HG03354 (cell line): ENCODE measurements around the gene C1orf94.

Experiments
- ATAC-seq: cut with Tn5 transposase; IDR thresholded peaks from one replicate; pipeline ENCODE4 v1.9.1; 2021; ENCODE audit warnings: mild to moderate bottlenecking; ENCODE audit not compliant: unreplicated experiment, poor library complexity, severe bottlenecking

The C1orf94 gene

GRCh38 chr1:34236089-34236488, 59.4 kb downstream of the C1orf94 start:
- ATAC-seq, result no peak

DNA sequence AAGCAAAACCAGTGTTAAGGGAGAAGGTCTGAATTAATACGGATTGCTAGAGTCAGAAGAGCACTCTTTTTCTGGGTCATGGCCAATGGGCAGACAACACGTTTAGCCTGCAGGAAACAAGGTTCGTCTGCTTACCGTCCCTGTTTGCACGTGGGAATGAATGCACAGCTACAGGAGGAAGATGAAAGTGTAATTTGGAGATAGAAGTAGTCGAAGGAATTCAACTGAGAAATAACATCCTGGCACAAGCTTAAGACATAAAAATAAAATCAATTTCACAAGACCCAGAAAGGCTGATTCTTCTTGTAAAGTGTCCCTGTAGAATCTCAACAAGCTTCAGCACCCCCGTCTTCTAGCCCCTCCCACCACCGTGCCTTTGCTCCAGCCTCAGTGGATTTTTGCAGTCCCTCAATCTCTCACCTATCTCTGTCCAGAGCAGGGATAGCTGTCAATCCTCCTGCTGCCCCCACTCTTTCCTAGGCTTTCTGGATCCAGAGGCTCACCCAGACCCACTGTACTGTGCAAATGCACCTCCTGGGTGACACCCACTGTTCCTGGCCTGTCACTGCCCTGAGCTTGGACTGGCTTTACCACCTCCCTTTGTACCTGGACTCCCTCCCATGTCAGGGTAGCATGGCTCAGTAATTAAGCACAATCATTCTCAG, 60.6 kb downstream of the C1orf94 start:
- ATAC-seq, result no peak

DNA sequence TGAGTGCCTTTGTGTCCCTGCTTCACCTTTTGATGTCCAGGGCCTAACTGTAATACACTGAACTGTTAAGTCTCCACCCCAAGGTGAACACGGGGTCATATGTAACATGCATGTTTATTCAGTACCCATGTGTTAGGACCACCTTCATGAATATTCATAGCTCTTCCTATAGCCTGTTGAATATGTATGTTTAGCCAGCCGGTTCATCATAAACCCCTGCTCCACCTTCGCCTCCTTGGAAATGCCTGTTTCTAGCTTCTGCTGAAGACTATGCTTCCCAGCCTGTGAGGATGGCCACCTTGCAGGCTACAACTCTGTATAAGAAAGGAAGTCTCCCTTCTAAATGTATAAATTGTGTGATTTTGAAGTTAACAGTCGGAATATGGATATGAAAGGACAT, 69.3 kb downstream of the C1orf94 start:
- no peak for ATAC-seq

DNA sequence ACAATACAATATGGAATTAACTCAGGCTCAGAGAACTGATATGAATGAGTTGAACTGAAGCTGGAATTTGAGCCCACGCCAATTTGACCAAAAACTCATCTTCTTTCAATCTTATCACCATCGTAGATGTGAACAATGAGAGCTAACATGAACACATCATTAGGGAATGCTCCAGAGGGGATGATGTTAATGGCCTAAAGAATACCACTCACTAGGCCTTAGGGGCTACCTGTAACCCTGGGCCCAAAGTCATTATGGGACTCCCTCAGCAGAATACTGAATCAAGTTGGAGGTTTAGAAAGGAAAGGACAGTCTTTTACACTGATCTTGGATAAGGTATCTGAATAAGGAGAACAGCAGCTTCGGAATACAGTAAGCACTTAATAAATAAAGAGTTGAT, 73.6 kb downstream of the C1orf94 start:
- no peak for ATAC-seq

DNA sequence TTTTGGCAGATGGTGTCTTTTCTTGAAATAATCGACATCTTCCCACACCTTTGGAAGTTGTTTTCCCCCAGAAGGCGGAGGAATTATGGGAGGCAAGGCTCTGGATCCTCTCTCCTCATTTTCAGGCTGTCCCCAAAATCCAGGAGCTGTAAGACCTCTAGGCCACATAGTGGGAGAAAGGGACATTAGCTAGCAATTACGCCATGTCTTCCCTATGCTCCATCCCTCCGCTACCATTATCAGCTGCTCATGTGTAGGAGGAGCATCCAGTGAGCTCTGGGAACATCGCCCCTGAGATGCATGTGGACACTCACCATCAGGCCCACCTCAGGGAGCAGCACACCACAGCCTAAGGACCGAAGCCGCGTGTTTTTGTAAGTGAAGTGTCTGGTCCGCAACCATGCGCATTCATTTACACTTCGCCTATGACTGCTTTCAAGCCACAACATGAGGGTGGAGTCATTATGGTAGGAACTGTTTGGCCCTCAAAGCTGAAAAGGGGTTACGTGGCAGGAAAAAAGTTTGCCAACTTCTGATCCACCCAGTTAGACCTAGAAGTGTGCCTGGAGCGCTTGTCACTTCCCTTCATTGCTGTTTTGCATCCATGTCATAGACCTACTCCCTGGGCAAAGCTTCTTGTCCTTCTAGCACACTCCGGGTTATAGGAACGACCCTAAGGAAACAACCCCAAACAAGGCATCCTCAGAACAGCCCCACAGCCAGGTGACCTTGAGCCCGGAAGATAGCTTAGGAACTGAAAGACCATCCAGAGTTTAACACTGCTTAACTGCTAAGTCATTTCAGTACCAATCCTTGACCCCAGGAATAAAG, 85.5 kb downstream of the C1orf94 start:
- no peak for ATAC-seq

DNA sequence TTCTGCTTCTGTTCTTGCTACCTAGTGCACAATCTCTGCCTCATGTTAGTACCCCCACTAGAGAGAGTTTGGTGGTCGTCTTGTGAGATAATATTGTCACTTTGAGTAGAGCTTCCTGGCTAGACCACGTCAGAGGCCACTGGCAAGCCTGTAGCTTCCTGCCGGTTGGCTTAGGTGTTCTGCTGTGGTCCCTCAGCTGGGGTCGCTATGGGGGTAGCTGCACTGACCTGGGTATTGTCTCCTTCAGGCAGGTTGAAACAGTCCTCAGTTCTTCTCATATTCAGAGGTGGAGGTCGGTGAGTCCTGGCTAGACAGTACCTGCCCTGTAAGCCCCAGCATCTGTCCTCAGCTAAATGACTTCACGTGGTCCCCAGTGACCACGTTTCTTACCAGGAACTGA, 86.2 kb downstream of the C1orf94 start:
- no peak for ATAC-seq

DNA sequence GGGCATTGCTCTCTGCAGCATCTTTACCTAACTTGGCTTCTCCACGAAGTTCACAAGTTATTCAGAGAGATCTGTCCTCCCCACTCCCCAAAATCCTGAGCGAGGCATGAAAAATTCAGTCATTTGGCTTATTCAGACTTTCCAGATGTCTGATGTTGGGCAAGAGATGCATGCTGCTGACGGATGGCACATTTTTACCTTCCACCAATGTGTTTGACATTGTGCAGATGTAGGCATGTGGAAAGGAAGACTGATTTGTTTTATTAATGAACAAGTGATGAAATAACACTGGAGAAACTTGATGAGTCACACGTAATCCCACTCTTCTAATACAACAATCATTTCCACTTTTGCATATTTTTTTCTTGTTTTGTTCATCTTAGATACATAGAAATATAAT, 86.7 kb downstream of the C1orf94 start:
- ATAC-seq, result no peak

DNA sequence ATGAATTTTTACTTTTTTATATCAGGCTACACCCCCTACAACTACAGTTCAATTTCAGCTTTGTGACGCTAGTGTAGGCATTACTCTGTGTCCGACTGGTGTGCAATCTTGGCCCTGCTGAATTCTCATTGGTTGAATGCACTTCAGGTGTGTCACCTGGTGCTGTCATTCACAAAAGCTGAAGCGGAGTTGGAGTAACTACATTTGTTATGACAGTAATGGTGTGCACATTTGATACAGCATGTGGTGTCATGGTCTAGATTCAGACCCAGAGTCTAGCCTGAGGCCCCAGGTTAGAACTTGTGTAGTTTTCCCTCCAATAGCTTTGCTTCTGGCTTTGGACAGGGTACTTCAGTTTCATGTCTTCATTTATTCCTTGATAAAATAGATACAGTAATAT, 88.7 kb downstream of the C1orf94 start:
- ATAC-seq, result no peak

DNA sequence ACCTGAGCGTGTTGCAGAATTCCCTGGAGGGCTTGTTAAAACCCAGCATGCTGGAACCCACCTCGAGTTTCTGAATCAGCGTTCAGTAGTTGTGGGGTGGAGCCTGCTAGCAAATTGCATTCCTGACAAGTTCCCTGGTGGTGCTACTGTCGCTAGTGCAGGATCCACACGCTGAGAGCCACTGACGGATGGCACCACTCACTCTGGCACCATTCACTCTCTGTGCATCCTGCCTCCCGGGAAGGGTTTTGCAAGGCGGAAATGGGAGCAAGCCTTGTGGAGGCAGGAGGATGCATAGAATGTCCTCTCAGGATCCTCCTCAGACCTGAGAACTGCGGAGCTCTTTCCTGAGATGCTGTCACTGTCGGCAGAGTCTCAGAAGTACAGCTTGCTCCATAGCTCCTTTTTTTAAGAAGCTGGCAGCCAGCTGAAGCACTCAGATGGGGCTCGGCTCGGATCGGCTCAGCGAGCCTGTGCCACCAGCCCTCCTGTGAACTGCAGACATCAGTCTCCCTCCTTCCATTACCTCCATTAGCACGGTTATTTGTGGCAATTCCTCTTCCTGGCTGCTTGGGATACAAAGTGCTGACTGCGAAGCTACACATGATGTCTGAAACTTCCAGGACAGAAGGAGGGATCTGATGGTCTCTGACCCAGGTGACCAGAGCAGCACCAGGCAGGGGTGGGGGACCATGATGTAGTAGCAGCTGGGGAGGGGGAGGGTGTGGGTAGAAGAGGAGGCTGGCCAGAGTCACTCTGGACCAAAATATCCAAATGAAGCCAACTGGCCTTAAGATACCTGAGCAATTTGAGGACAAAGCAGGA, 89.6 kb downstream of the C1orf94 start:
- no peak for ATAC-seq

DNA sequence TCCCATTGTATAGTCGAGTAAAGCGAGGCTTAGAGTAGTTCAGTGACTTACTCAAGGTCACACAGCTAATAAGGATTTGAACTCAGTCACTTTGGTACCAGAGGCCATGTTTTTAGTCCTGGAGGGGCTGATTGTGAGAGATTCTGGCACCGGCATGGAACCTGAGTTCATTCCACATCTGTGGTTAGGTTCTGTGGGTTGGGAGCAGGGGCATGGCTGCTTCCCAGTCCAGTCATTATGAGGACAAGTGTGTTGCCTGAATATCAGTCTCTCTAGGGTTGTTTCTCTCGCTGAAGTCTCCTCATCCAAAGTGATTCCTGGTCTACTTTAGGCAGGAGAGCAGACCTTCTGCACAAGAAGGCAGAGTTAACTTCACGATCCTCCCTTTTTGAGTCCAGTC, 90.6 kb downstream of the C1orf94 start:
- ATAC-seq, result no peak

DNA sequence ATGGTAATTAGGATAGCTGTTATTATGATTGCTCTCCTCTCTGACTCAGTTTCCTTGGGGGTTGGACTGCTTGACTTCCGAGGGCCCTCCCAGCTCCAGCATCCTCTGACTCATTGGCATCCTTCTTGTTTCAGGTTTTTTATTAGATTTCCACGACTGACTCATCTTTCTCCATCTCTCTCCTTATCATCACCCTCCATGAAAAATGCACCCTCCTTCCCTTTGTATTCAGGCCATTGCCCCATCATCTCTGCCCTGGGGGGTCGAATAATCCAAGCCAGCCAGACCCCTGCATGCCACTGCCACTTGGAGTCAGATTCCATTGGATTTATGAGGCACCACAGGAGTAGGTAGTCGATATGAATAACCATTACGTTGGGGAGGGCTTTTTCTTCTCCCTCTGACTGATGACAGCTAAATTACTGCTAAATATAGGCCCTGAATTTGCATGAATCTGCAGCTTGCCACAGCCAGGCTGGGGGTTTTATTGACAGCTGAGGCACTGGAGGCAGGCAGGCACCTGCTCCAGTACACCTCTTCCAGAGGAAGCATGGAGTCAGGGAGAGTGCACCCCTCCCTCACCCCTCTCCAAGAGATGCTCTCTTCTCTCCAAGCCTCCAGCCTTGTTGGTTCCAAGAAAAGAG, 91.7 kb downstream of the C1orf94 start:
- no peak for ATAC-seq
